ENCODE results near the gene MACROD2.

Gene MACROD2

GRCh38 chr20:15848126-15848525, 1852.8 kb downstream of the MACROD2 start:
- POLR2A ChIA-PET, result no interaction called here
- CTCF ChIA-PET, result interaction anchor here (0.6 kb wide), 1 partner anchor 19 kb away, joined by 3 read pairs; no protein-coding TSS in a partner anchor

GRCh38 chr20:15848995-15849610, 1853.8 kb downstream of the MACROD2 start:
- CTCF ChIA-PET, result no interaction called here
- POLR2A ChIA-PET, result no interaction called here
- H3K4me3 ChIP-seq (ENCODE audit: low read depth, low read length), result no peak overlapping the region
- DNase-seq (ENCODE audit: low read depth, low spot score), result no peak
- TF ChIP-seq CTCF (IDR thresholded peaks at IDR 0.05; ENCODE audit: insufficient read depth, low read length, missing control alignments), result no peak

More at GRCh38 chr20:15848126-15848525, 1852.8 kb downstream of the MACROD2 start:
- H3K4me3 ChIP-seq (ENCODE audit: low read depth, low read length), result no peak overlapping the region
- DNase-seq (ENCODE audit: low read depth, low spot score), result no peak
- TF ChIP-seq CTCF (IDR thresholded peaks at IDR 0.05; ENCODE audit: insufficient read depth, low read length, missing control alignments), result no peak

GRCh38 chr20:15851576-15852215, 1856.4 kb downstream of the MACROD2 start:
- TF ChIP-seq CTCF (IDR thresholded peaks at IDR 0.05; ENCODE audit: insufficient read depth, low read length, missing control alignments), result no peak
- ChIA-PET POLR2A (no interaction called here), CTCF (no interaction called here)

GRCh38 chr20:15854911-15855310, 1859.6 kb downstream of the MACROD2 start:
- POLR2A ChIA-PET, result no interaction called here
- no peak overlapping the region for H3K4me3 ChIP-seq (ENCODE audit: low read depth, low read length)
- CTCF ChIA-PET, result no interaction called here
- TF ChIP-seq CTCF (IDR thresholded peaks at IDR 0.05; ENCODE audit: insufficient read depth, low read length, missing control alignments), result no peak
- no peak for DNase-seq (ENCODE audit: low read depth, low spot score)

More at GRCh38 chr20:15851576-15852215, 1856.4 kb downstream of the MACROD2 start:
- no peak overlapping the region for H3K4me3 ChIP-seq (ENCODE audit: low read depth, low read length)
- DNase-seq (ENCODE audit: low read depth, low spot score), result no peak

GRCh38 chr20:15857173-15857784, 1862.0 kb downstream of the MACROD2 start:
- TF ChIP-seq CTCF (IDR thresholded peaks at IDR 0.05; ENCODE audit: insufficient read depth, low read length, missing control alignments), result no peak
- no peak overlapping the region for H3K4me3 ChIP-seq (ENCODE audit: low read depth, low read length)
- ChIA-PET POLR2A (no interaction called here), CTCF (no interaction called here)
- no peak for DNase-seq (ENCODE audit: low read depth, low spot score)

- TF ChIP-seq CTCF (IDR thresholded peaks at IDR 0.05; ENCODE audit: insufficient read depth, low read length, missing control alignments), result no peak
- no peak overlapping the region for H3K4me3 ChIP-seq (ENCODE audit: low read depth, low read length)
- DNase-seq (ENCODE audit: low read depth, low spot score), result no peak
- ChIA-PET POLR2A (no interaction called here), CTCF (no interaction called here)
Observed at GRCh38 chr20:15859061-15859460, 1863.7 kb downstream of the MACROD2 start.
